Left ventricle myocardium superior (tissue), 1 donor: ENCODE measurements around the gene PRKAG2. TPM values are rescaled to one million over a fixed set of nuclear protein-coding genes. Genes with fewer than 3 reads are reported as not detected.

Experiments
- ATAC-seq: fragments of 200-7000 bp; cut with Tn5 transposase; one replicate; pipeline ENCODE4 v1.9.1; 2020; ENCODE audit warnings: mild to moderate bottlenecking, moderate library complexity
- DNase-seq: peaks from one replicate; pipeline ENCODE4 v3.0.0-alpha.2; 2020
- intact Hi-C: fragments of 100-400 bp; cut with micrococcal nuclease; formaldehyde crosslinking; loops from one replicate; pipeline ENCODE4 v1.11.0; 2022
- total RNA-seq: library from RNA; stranded (reverse); fragmentation: NEBNext Ultra II Directional; extraction: Animal tissue kit (Norgen Biotek cat#: 25700); gene quantifications from one replicate; pipeline ENCODE4 v1.2.1, GENCODE V29; 2021
- donor health status: DM: no; HTN: yes; CAD: no; lungs with severe emphysema.

PRKAG2 gene
- total RNA-seq, 1 donor from 2014 or later: 113 TPM

- ATAC-seq (no peak), DNase-seq (peak; percentile 29)
- intact Hi-C loops: no loop called here
These were observed 177.6 kb downstream of the PRKAG2 start for GRCh38 chr7:151699147-151699927.

GRCh38 chr7:151697942-151698341 lies 179.0 kb downstream of the PRKAG2 start:
- intact Hi-C loops: no loop called here

GRCh38 chr7:151697515-151697895 lies 179.4 kb downstream of the PRKAG2 start:
- no peak for ATAC-seq
- intact Hi-C loops: no loop called here
- DNase-seq: no peak

More at GRCh38 chr7:151697942-151698341, 179.0 kb downstream of the PRKAG2 start:
- ATAC-seq: no peak
- DNase-seq: peak; percentile 23

- DNase-seq (peak; percentile 49), ATAC-seq (peak; percentile 16)
- intact Hi-C loops: no loop called here
These were observed 180.0 kb downstream of the PRKAG2 start for GRCh38 chr7:151696721-151697514.

- no peak for ATAC-seq
- DNase-seq: peak; percentile 30
- intact Hi-C loops: no loop called here
These were observed 180.9 kb downstream of the PRKAG2 start for GRCh38 chr7:151695951-151696541.

GRCh38 chr7:151694828-151695580 lies 181.9 kb downstream of the PRKAG2 start:
- intact Hi-C loops: no loop called here
- ATAC-seq (peak; percentile 87), DNase-seq (peak; percentile 86)

- ATAC-seq: no peak
- intact Hi-C loops: no loop called here
- no peak for DNase-seq
These were observed 182.5 kb downstream of the PRKAG2 start for GRCh38 chr7:151694441-151694827.

- ATAC-seq (no peak), DNase-seq (peak; percentile 41)
- intact Hi-C loops: no loop called here
These were observed 183.8 kb downstream of the PRKAG2 start for GRCh38 chr7:151693140-151693539.

- intact Hi-C loops: no loop called here
- DNase-seq: peak; percentile 62
- ATAC-seq: peak; percentile 30
These were observed 184.2 kb downstream of the PRKAG2 start for GRCh38 chr7:151692721-151693120.

GRCh38 chr7:151691449-151691848 lies 185.5 kb downstream of the PRKAG2 start:
- intact Hi-C loops: no loop called here
- DNase-seq: no peak
- no peak for ATAC-seq

- DNase-seq (no peak), ATAC-seq (no peak)
- intact Hi-C loops: no loop called here
These were observed 186.3 kb downstream of the PRKAG2 start for GRCh38 chr7:151690606-151691005.

- intact Hi-C loops: no loop called here
- peak; percentile 69 for ATAC-seq
- DNase-seq: peak; percentile 80
These were observed 187.5 kb downstream of the PRKAG2 start for GRCh38 chr7:151689196-151689971.

- DNase-seq (no peak), ATAC-seq (no peak)
- intact Hi-C loops: no loop called here
These were observed 188.6 kb downstream of the PRKAG2 start for GRCh38 chr7:151688236-151688780.

GRCh38 chr7:151687523-151688235 lies 189.2 kb downstream of the PRKAG2 start:
- intact Hi-C loops: no loop called here
- ATAC-seq (peak; percentile 49), DNase-seq (peak; percentile 55)

GRCh38 chr7:151686826-151687225 lies 190.1 kb downstream of the PRKAG2 start:
- intact Hi-C loops: no loop called here
- DNase-seq: no peak
- ATAC-seq: no peak

GRCh38 chr7:151686016-151686766 lies 190.7 kb downstream of the PRKAG2 start:
- peak; percentile 53 for ATAC-seq
- intact Hi-C loops: no loop called here
- DNase-seq: peak; percentile 65
